Body of pancreas (tissue), 4 donors: Measurements from ENCODE around the gene KCTD19. TPM values are rescaled to one million over a fixed set of nuclear protein-coding genes. Genes with fewer than 3 reads are reported as not detected.

Source experiments
- ATAC-seq: fragments of 150-250 bp; one replicate; pipeline ENCODE4 v1.9.1; 2016
- DNase-seq, 4 donors: peaks; one replicate each; pipeline ENCODE4 v3.0.0-alpha.2; 2019
- H3K27ac ChIP-seq, 4 donors: fragments of 200-600 bp; sonication (generic); 1 replicate in 3 of 4; 2 replicates in 1 of 4; pipeline versions ENCODE4 v1.5.1 to v1.6.1; 2016 to 2019; ENCODE audit warnings: mild to moderate bottlenecking in 1 of 4, mixed read lengths in 1 of 4, moderate library complexity in 1 of 4
- H3K27me3 ChIP-seq, 2 donors: fragments of 200-600 bp; sonication (generic); one replicate each; pipeline ENCODE4 v1.6.0; 2016; ENCODE audit warnings: mild to moderate bottlenecking in 1 of 2
- H3K36me3 ChIP-seq, 2 donors: fragments of 200-600 bp; sonication (generic); replicated peaks in 1 of 2; 2 replicates each; pipeline ENCODE4 v1.5.1; 2016; ENCODE audit warnings: low read depth in 2 of 2; ENCODE audit not compliant: insufficient read depth in 1 of 2
- H3K4me1 ChIP-seq: fragments of 200-600 bp; sonication (generic); one replicate; pipeline ENCODE4 v1.6.0; 2016
- H3K4me3 ChIP-seq, 2 donors: fragments of 200-600 bp; sonication (generic); 1 replicate in 1 of 2; 2 replicates in 1 of 2; pipeline ENCODE4 v1.5.1; 2016 to 2019
- H3K9me3 ChIP-seq, 3 donors: fragments of 200-600 bp; sonication (generic); 1 replicate in 2 of 3; 2 replicates in 1 of 3; pipeline ENCODE4 v1.5.1; 2016
- POLR2A ChIP-seq, 3 donors: fragments of 450-650 bp; IDR thresholded peaks; one replicate each; pipeline ENCODE4 v1.6.1; 2016; ENCODE audit warnings: antibody characterized with exemption in 3 of 3, mild to moderate bottlenecking in 2 of 3
- WGBS, 2 donors: methylation state at CpG; one replicate each; pipeline ENCODE4 v1.1.5; 2017; 5-methylcytosine and 5-hydroxymethylcytosine counted together
- intact Hi-C: fragments of 100-400 bp; cut with DNase I; formaldehyde crosslinking; loops from one replicate; pipeline ENCODE4 v1.15.1; 2023
- total RNA-seq, 2 donors: library from RNA; depleted of rRNA; stranded (reverse); fragments of >200 nt; gene quantifications; one replicate each; pipeline ENCODE4 v1.1.0, GENCODE V29; 2016
- TF ChIP-seq, protein P1 (sequence below), 7 experiments: fragments of 450-650 bp in 4 of 7; fragments of 200-600 bp in 3 of 7; sonication (generic) in 3 of 7; IDR thresholded peaks; one replicate each; pipeline ENCODE4 v1.5.1; 2016 to 2019; ENCODE audit warnings: antibody characterized with exemption in 7 of 7

Gene KCTD19
- total RNA-seq, 2 donors from 2014 or later = under 0.01 TPM; not detected in 1

DNA sequence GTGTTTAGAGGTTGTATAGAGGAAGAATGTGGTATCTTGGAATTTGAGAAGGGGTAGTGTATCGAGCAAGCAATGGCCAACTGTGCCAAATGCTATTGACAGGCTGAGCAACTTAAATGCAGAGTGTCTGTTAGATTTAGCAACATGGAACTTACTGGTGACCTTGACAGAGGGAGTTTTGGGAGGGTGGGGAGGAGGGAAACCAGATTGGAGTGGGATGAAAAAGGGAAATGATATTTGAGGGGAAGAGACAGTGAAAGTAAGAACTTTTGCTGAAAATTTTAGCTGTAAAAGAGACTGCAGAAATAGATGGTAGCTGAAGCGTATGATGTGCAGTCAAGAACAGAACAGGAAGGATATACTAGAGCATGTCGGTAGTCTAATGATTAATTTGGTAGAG, 1.2 kb upstream of the KCTD19 start:
- no peak for TF ChIP-seq POLR2A (IDR thresholded peaks at IDR 0.05)
- TF ChIP-seq, protein P1, sequence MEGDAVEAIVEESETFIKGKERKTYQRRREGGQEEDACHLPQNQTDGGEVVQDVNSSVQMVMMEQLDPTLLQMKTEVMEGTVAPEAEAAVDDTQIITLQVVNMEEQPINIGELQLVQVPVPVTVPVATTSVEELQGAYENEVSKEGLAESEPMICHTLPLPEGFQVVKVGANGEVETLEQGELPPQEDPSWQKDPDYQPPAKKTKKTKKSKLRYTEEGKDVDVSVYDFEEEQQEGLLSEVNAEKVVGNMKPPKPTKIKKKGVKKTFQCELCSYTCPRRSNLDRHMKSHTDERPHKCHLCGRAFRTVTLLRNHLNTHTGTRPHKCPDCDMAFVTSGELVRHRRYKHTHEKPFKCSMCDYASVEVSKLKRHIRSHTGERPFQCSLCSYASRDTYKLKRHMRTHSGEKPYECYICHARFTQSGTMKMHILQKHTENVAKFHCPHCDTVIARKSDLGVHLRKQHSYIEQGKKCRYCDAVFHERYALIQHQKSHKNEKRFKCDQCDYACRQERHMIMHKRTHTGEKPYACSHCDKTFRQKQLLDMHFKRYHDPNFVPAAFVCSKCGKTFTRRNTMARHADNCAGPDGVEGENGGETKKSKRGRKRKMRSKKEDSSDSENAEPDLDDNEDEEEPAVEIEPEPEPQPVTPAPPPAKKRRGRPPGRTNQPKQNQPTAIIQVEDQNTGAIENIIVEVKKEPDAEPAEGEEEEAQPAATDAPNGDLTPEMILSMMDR (IDR thresholded peaks at IDR 0.05) = no peak
- Histone ChIP-seq H3K4me3 (no peak overlapping the region), H3K4me1 (peaks cover 7% of the 10 kb centered on the region), H3K27me3 (no peaks in the 10 kb centered on the region), H3K36me3 (no peaks in the 10 kb centered on the region), H3K9me3 (no peaks in the 10 kb centered on the region), H3K27ac (peak overlapping the region in 1 of 4 donors; percentile 54)
- intact Hi-C loops = no loop called here
- ATAC-seq (no peak), DNase-seq (no peak)
- WGBS, 2 donors = 53 to 57% methylated on average over 3 of the region's 3 CpGs

DNA sequence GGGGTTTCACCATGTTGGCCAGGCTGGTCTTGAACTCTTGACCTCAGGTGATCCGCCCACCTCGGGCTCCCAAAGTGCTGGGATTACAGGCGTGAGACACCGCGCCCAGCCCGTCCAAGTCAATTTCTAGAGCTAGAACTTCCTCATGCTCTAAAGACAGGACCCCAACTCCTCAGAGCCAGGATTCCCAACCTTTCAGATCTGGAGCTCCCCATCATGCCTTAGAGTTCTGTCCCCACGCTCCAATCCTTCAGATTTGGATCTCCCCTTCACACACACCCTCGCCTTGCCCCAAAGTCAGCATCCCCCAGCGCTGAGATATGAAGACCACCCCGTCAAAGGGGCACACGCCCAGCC, 448 bp downstream of the KCTD19 start:
- ATAC-seq (no peak), DNase-seq (no peak)
- H3K9me3 ChIP-seq = no peaks in the 10 kb centered on the region
- no peak for TF ChIP-seq POLR2A (IDR thresholded peaks at IDR 0.05)
- H3K27ac ChIP-seq = peak overlapping the region in 2 of 4 donors; percentile 57 to 68
- WGBS, 2 donors = 33 to 46% methylated on average over 11 of the region's 11 CpGs
- H3K4me3 ChIP-seq = peak overlapping the region in 1 of 2 donors; percentile 1
- no peaks in the 10 kb centered on the region for H3K36me3 ChIP-seq
- H3K27me3 ChIP-seq = no peaks in the 10 kb centered on the region
- peaks cover 7% of the 10 kb centered on the region for H3K4me1 ChIP-seq
- intact Hi-C loops = no loop called here

DNA sequence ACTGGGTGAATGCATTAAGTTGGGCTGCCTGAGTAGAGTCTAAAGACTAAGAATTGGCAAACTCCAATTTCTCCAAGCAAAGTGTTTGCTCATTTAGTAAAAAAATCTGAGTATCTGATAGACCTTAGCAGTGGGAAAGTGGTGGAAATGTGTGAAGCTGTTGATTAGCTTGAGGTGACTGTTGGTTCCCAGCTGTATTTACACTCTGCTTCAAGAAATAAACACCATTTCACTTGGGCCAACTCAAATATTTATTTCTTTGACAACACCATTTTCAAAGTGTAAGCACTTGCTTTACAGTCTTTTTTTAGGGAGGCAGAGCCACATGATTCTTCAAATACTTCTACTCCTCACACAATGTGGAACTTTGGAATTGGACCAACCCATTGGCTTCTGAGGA, 8.7 kb downstream of the KCTD19 start:
- H3K27ac ChIP-seq = no peak overlapping the region
- intact Hi-C loops = no loop called here
- TF ChIP-seq, protein P1 (IDR thresholded peaks at IDR 0.05) = no peak
- no peak for TF ChIP-seq POLR2A (IDR thresholded peaks at IDR 0.05)

DNA sequence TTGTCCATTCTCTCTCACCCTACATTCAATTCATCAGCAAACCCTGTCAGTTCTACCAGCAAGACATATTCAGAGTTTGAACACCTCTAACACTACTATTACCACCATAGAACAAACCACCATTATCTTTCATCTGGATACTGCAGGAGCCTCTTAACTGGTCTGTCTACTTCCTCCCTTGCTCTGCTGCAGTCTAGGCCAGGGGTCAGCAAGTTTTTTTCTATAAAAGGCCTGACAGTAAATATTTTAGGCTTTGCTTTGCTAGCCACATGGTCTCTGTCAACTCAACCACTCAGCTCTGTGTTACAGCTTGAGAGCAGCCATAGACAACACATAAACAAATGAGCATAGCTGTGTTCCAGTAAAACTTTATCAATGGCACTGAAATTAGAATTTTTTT, 13.8 kb downstream of the KCTD19 start:
- DNase-seq (no peak), ATAC-seq (no peak)
- no peaks in the 10 kb centered on the region for H3K9me3 ChIP-seq
- intact Hi-C loops = no loop called here
- no peak overlapping the region for H3K27ac ChIP-seq
- H3K36me3 ChIP-seq = no peaks in the 10 kb centered on the region
- H3K27me3 ChIP-seq = no peaks in the 10 kb centered on the region
- no peaks in the 10 kb centered on the region for H3K4me1 ChIP-seq
- no peak for TF ChIP-seq POLR2A (IDR thresholded peaks at IDR 0.05)
- TF ChIP-seq, protein P1 (IDR thresholded peaks at IDR 0.05) = no peak
- H3K4me3 ChIP-seq = no peak overlapping the region

More for the DNA sequence above, 8.7 kb downstream of the KCTD19 start:
- Histone ChIP-seq H3K27me3 (no peaks in the 10 kb centered on the region), H3K36me3 (no peaks in the 10 kb centered on the region), H3K4me1 (no peaks in the 10 kb centered on the region), H3K4me3 (no peak overlapping the region), H3K9me3 (no peaks in the 10 kb centered on the region)
- DNase-seq (no peak), ATAC-seq (no peak)

DNA sequence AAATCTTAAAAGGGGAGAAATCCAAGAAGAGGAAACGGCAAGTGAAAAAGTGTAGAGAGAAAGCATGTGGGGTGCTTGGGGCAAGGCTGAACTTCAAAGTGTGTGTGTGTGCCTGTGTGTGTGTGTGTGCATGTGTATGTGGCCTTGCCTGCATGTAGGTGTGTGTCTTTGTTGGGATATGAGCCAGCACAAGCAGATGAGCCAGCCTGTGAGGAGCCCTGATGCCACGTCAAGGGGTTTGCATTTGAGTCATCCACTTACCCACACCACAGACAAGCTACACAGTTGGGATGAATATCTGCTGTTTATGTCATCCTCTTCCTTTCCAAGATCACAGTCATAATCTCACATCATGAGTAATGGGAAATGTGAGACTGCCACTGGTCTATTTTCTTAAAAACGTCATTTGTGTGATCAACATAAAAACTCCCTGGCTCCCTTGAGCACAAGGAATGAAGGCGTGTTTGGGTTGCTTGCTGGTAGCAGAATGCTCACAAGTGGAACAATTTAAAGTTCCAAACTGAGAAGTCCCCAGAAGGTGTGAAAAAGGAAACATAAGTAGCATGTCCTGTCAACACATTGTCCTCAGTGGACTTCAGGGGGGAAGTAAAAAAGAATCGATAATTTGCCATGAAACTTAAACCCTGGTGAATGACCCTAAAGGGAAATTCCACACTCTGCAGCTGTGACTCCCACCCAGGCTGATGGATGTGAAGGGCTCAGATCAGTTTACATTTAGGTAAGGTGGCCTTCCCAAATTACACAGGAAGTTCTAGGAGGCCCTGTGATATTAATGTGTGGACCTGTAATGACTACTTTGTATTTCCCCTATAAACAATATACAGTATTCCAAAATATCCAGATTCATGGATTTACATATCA, 14.7 kb downstream of the KCTD19 start:
- TF ChIP-seq POLR2A (IDR thresholded peaks at IDR 0.05) = no peak
- TF ChIP-seq, protein P1 (IDR thresholded peaks at IDR 0.05) = no peak
- WGBS, 2 donors = 75 to 77% methylated on average over 5 of the region's 5 CpGs
- Histone ChIP-seq H3K4me1 (no peaks in the 10 kb centered on the region), H3K36me3 (no peaks in the 10 kb centered on the region), H3K27ac (no peak overlapping the region), H3K27me3 (no peaks in the 10 kb centered on the region), H3K4me3 (no peak overlapping the region), H3K9me3 (no peaks in the 10 kb centered on the region)
- intact Hi-C loops = no loop called here
- DNase-seq = peak in 1 of 4 donors; percentile 16
- no peak for ATAC-seq
